SJCRH30 (cell line): Measurements from ENCODE around the gene NXF1. TPM values are rescaled to one million over a fixed set of nuclear protein-coding genes. Genes with fewer than 3 reads are reported as not detected.
A peak's percentile ranks its signal among the peaks of the same experiment; 100 is the strongest.

ENCODE experiments used
- DNase-seq, 2 experiments: peaks; one replicate each; pipeline ENCODE4 v3.0.0-alpha.2; 2015 to 2020
- H3K27ac ChIP-seq: fragments of 250-450 bp; sonication (Bioruptor Pico); 2 replicates; pipeline ENCODE4 v1.5.1; 2020; ENCODE audit warnings: mild to moderate bottlenecking, moderate library complexity
- H3K27me3 ChIP-seq: fragments of 250-450 bp; sonication (Bioruptor Pico); 2 replicates; pipeline ENCODE4 v1.5.1; 2020; ENCODE audit warnings: mild to moderate bottlenecking, moderate library complexity
- H3K36me3 ChIP-seq: fragments of 250-450 bp; sonication (Bioruptor Pico); 2 replicates; pipeline ENCODE4 v1.5.1; 2020; ENCODE audit warnings: mild to moderate bottlenecking, moderate library complexity
- H3K4me1 ChIP-seq: fragments of 250-450 bp; sonication (Bioruptor Pico); 2 replicates; pipeline ENCODE4 v1.5.1; 2020; ENCODE audit warnings: mild to moderate bottlenecking, moderate library complexity
- H3K4me3 ChIP-seq: fragments of 250-450 bp; sonication (Bioruptor Pico); 2 replicates; pipeline ENCODE4 v1.5.1; 2020; ENCODE audit warnings: mild to moderate bottlenecking, moderate library complexity
- H3K9me3 ChIP-seq: fragments of 250-450 bp; sonication (Bioruptor Pico); replicated peaks from 2 replicates; pipeline ENCODE4 v1.5.1; 2020; ENCODE audit warnings: mild to moderate bottlenecking, moderate library complexity
- total RNA-seq: library from RNA; depleted of rRNA; stranded (reverse); fragments of >200 nt; shearing (Covaris generic); gene quantifications from 2 replicates; pipeline ENCODE4 v1.2.3, GENCODE V29; 2014

NXF1 gene
- total RNA-seq, 1 experiment from 2014 or later = 56.4 TPM

DNA sequence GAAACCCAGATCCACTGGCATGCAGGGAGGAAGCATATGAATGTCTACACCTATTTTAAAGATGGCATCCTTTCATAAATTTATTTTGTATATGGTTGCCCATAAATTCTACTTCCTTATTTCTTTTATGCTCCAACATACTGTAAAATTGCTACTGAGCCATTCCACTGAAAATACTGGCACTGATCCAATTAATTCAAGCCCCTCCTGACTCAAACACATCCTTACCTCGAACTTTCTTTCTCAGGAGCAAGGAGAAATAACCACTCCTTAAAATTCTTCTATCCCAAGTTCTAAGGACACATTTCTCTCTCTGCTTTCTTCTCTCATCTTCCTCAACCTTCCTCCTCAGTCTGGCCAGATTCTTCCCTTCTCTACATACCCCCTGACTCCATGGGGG, 5.5 kb upstream of the NXF1 start:
- Histone ChIP-seq H3K27me3 (no peaks in the 10 kb centered on the region), H3K4me1 (no peaks in the 10 kb centered on the region), H3K9me3 (no peaks in the 10 kb centered on the region), H3K27ac (no peak overlapping the region), H3K36me3 (no peaks in the 10 kb centered on the region; the same call in 1 of the 2 replicates), H3K4me3 (no peak overlapping the region)
- DNase-seq = no peak

DNA sequence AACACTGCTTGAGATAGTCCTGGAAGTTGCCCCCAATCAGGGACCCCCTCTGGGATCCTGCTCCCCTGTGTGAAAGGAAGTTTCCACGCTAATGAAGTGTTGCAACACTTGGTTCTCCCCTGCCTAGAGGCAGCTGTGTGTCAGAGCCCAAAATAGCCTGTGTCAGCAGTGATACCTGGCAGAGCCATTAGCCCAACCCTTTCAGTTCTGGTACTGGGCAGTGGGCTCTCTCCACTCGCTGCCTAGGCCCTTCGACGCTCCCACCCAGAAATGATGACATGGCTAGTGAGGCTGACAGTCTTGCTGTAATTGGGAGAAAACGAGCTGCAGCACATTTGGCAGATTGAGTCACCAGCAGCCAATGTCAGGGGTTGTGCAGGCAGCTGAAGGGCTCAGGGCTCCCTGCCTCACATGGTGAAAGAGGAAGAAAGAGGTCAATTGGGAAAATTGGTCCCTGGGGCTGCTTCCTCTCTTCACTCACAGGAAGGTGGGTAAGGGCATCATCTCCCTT, 1.4 kb upstream of the NXF1 start:
- Histone ChIP-seq H3K36me3 (peaks cover 16% of the 10 kb centered on the region), H3K4me1 (peaks cover 6% of the 10 kb centered on the region; the same call in 1 of the 2 replicates), H3K27ac (no peak overlapping the region), H3K4me3 (no peak overlapping the region), H3K27me3 (no peaks in the 10 kb centered on the region), H3K9me3 (no peaks in the 10 kb centered on the region)
- no peak for DNase-seq

DNA sequence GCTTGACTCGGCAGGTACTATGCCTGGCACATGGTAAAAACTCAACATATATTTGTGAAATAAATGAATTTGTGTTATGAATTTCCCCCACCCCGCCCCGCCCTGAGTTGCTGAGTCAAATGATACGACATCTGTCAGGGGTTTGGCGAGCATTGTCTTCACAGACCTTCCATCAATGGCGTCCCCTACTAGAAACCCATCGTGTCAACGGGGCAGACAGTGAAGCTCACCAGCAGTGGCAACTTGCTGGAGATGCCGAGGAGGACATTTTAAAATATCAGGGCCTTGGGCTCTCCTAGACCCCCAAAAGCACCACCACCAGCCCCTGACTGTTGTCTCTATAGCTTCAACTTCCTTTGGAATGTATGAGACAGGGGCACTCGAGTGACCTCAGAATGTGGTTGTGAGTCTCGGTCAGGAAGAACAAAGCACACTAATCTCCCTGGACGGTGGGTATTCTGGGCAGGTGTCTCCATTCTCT, 761 bp upstream of the NXF1 start:
- Histone ChIP-seq H3K4me3 (peak overlapping the region; percentile 74), H3K27ac (no peak overlapping the region), H3K4me1 (peaks cover 6% of the 10 kb centered on the region; the same call in 1 of the 2 replicates), H3K36me3 (peaks cover 22% of the 10 kb centered on the region), H3K9me3 (no peaks in the 10 kb centered on the region), H3K27me3 (no peaks in the 10 kb centered on the region)
- no peak for DNase-seq

DNA sequence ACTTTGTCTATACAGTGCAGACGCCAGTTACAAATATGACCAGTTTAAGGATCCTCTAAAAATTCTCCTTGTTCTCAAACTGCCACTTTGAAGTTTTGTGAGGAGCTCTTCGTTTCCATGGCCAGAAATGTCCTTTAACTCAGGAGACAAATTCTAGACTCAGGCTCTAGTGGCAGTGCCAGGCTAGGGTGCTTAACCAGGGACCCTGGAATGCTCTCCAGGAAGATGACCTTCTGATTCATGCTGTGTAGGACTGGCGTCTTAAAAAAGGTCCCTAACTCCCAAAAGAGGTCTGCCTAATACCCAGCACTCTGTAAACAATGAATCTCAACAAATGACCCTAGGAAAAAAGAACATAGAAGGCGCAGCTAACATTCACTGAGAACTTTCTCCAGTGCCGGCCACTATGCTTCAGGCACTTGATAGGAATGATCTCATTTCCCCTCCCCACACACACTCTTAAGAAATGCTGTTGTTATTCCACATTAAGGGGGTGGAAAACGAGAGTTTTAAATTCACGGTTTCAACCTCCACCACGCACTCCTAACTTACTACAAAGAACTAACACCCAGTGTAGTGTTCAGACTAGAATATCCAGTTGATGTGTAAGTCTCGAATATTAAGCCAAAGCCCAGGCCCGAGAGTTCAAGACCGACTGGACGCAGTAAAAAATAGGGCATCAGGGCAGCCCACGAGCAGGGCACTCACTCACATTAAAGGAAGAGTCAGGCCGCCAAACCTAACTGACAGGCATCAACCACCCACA, 747 bp downstream of the NXF1 start:
- DNase-seq = peak in 1 of 2 experiments; percentile 33
- H3K27me3 ChIP-seq = no peaks in the 10 kb centered on the region
- no peaks in the 10 kb centered on the region for H3K9me3 ChIP-seq
- H3K4me3 ChIP-seq = peak overlapping the region; percentile 74
- peak overlapping the region; percentile 4; the same call in 1 of the 2 replicates for H3K27ac ChIP-seq
- peaks cover 6% of the 10 kb centered on the region; the same call in 1 of the 2 replicates for H3K4me1 ChIP-seq
- H3K36me3 ChIP-seq = peaks cover 33% of the 10 kb centered on the region

DNA sequence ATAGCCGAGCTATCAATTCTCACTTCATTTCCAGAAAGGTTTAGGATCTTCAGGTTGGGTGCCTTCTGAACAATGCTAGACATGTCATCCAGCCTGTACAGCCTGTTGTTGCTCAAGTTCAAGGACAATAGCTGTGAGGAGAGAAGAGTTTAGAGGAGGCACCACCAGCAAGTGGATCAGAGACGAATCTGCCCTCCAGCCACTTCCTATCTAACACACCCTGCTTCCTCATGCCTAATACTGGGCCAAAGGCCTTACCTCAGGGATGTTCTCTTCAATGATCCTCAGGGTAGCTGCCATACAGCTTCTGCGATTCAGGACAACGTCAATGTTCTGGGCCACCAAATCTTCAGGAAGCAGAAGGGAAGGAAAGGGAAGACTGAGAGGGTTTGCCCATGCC, 4.2 kb downstream of the NXF1 start:
- DNase-seq = no peak
- Histone ChIP-seq H3K27ac (no peak overlapping the region), H3K4me1 (peaks cover 6% of the 10 kb centered on the region; the same call in 1 of the 2 replicates), H3K9me3 (no peaks in the 10 kb centered on the region), H3K36me3 (peaks cover 57% of the 10 kb centered on the region), H3K4me3 (no peak overlapping the region), H3K27me3 (no peaks in the 10 kb centered on the region)

DNA sequence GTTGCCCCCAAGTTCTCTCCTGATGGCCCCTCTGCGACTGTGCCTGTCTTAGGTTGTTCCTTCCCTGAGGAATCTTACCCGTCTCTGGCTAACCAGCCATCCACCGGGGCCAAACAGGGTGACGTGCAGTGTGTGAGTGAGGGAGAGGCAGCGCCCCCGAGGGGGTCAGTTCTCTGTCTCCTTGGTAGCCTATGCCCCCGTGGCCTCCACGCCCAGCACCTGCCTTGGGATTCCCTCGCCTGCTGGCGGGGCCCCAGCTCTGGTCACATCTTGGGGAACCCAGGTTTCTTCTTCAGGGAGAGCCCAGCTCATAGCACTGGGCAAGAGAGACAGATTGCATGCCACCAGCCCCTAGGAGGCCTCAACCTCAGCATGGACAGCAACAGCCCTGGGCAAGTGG, 5.8 kb downstream of the NXF1 start:
- no peak for DNase-seq
- Histone ChIP-seq H3K27me3 (no peaks in the 10 kb centered on the region), H3K9me3 (no peaks in the 10 kb centered on the region), H3K27ac (no peak overlapping the region), H3K36me3 (peaks cover 72% of the 10 kb centered on the region), H3K4me1 (peaks cover 6% of the 10 kb centered on the region; the same call in 1 of the 2 replicates), H3K4me3 (no peak overlapping the region)

DNA sequence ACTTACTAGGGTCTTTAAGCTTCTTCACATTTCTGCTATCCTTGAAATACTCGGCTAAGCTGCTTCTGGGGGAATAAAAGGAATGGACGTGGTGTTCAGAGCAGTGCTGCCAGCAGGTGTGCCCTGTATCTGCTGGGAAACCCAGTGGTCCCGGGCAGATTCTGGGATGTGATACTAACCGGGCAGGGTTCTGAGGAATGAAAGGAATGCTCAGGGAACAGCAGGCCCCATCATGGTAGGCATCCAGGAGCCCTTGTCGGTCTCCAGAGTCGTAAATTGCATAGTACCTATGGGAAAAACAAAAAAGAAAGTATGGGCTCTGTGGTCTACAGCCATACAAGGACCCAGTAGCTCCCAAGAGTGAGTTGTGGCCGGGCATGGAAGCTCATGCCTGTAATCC, 9.0 kb downstream of the NXF1 start:
- no peak for DNase-seq
- H3K27ac ChIP-seq = no peak overlapping the region
- no peaks in the 10 kb centered on the region for H3K4me1 ChIP-seq
- no peaks in the 10 kb centered on the region for H3K9me3 ChIP-seq
- H3K27me3 ChIP-seq = no peaks in the 10 kb centered on the region
- H3K36me3 ChIP-seq = peaks cover 67% of the 10 kb centered on the region
- H3K4me3 ChIP-seq = no peak overlapping the region

DNA sequence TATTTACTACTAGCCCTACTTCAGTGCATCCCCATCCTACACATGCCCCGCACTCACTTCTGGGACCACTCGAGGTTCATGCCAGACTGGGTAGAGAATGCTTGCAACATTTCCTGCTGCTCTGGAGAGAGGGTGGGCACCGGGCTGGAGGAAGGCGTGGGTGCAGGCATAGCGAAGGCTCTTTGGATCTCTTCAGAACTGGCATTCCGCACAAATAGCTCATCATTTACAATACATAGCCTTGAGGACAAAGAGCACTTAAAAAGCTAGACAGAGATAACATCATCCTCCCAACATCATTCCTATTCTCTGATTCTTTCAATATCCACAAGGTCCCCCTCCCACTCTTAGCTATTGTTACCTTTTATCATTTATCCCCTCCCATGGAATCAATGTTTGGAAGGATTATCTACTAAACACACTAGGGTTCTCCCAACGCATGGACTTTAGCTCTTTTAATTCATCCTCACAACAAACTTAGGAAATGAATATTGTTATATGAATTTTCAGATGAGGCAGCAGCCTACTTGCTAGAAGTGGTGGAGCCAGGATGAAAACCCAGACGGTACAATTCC, 11.0 kb downstream of the NXF1 start:
- Histone ChIP-seq H3K36me3 (peaks cover 55% of the 10 kb centered on the region), H3K27ac (no peak overlapping the region), H3K4me3 (no peak overlapping the region), H3K9me3 (no peaks in the 10 kb centered on the region), H3K27me3 (no peaks in the 10 kb centered on the region), H3K4me1 (no peaks in the 10 kb centered on the region)
- no peak for DNase-seq

DNA sequence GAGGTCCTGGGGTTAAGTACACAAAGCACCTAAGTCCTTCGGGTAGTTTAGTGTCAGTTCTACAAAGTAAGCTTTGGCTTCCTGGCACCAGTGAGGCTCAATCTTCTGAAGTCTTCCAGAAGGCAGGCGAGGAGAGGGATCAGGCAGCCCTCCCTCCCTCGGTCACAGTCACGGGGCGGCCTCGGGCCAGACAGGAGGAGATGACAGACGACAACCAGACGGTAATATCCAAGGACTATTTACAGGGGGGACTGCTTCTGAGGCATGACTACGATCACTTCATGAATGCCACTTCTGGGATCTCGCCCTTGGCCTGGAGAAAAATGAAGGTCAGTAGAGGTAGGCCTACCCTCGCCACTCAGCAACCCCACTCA, 13.1 kb downstream of the NXF1 start:
- H3K9me3 ChIP-seq = no peaks in the 10 kb centered on the region
- no peaks in the 10 kb centered on the region for H3K27me3 ChIP-seq
- H3K4me3 ChIP-seq = peak overlapping the region; percentile 68
- peak in 1 of 2 experiments; percentile 23 for DNase-seq
- no peak overlapping the region; the same call in 1 of the 2 replicates for H3K27ac ChIP-seq
- H3K4me1 ChIP-seq = no peaks in the 10 kb centered on the region
- H3K36me3 ChIP-seq = peaks cover 39% of the 10 kb centered on the region

DNA sequence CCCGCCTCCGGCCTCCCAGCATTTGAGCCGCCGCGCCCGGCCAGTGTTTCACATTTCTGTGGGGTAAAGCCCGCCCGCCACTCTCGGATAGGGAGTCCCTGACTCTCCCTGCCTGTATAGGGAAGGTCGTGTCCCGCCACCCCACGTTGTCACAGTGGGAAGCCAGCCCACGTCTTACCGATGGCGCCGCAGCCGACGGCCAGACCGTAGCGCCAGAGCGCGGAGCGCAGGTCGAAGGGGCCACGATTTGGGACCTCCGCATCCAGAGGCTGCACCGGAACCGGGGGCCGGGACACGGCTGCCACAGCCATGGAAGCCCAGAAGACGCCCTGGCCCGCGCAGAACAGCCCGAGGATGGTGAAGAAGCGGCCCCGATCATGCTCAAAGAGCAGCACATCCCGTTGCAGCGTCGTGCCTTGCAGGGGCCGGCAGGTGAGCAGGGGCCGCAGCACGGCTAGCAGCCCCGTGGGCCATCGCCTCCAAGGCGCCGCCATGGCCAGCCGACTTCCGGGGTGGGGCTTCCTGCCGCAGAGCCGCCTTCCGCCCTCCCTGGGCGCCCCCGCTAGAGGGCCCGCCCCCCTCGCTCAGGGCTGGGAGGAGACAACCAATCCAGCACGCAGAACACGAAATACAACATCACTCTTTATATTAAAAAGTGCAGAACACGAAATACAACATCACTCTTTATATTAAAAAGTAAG, 13.6 kb downstream of the NXF1 start, which contains the start of gene TMEM223:
TMEM223 (minus strand) TSS at position 506 of the 701 bp plus-strand sequence; CDS start at position 494, 12 bp downstream.
- no peaks in the 10 kb centered on the region for H3K4me1 ChIP-seq
- H3K27me3 ChIP-seq = no peaks in the 10 kb centered on the region
- H3K4me3 ChIP-seq = peak within 1 kb of the TSS; percentile 68
- no peaks in the 10 kb centered on the region for H3K9me3 ChIP-seq
- peak within 1 kb of the TSS; percentile 25; the same call in 1 of the 2 replicates for H3K27ac ChIP-seq
- peaks cover 36% of the 10 kb centered on the region for H3K36me3 ChIP-seq
- peak; percentile 82 to 83 for DNase-seq

DNA sequence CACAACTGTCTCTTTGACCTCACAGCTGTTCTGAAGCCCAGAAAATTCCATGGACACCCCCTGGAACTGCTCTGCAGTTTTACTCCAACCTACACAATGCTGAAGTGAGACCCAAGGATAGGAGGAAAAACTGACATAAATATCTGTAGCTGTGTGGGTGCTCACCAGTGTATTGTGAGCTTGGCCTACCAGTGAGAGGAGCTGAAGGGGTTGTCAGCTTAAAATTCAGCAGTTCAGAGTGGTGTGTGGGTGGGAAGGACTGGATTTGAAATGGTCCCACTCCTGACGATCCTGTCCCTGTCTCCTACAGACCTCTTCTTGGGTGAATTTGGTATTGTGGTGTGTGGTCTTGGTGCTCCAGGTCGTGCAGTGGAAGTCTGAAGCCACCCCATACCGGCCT, 15.7 kb downstream of the NXF1 start:
- no peaks in the 10 kb centered on the region for H3K27me3 ChIP-seq
- peaks cover 20% of the 10 kb centered on the region for H3K36me3 ChIP-seq
- H3K4me1 ChIP-seq = no peaks in the 10 kb centered on the region
- DNase-seq = no peak
- no peak overlapping the region for H3K4me3 ChIP-seq
- no peak overlapping the region for H3K27ac ChIP-seq
- no peaks in the 10 kb centered on the region for H3K9me3 ChIP-seq

DNA sequence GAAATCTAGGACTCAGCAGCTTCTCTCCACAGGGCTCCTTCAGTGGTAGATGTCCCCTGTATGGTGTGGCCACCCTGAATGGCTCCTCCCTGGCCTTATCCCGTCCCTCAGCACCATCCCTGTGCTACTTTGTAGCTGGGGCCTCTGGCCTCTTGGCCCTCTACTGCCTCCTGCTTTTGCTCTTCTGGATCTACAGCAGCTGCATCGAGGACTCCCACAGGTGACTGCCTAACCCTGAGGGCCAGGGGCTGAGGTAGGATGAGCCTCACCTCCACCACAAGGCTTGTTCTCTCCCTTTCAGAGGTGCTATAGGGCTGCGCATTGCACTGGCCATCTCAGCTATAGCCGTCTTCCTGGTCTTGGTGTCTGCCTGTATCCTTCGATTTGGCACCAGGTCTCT, 16.2 kb downstream of the NXF1 start:
- no peak overlapping the region for H3K27ac ChIP-seq
- H3K27me3 ChIP-seq = no peaks in the 10 kb centered on the region
- no peaks in the 10 kb centered on the region for H3K9me3 ChIP-seq
- no peak overlapping the region for H3K4me3 ChIP-seq
- DNase-seq = no peak
- no peaks in the 10 kb centered on the region for H3K4me1 ChIP-seq
- peaks cover 15% of the 10 kb centered on the region for H3K36me3 ChIP-seq

DNA sequence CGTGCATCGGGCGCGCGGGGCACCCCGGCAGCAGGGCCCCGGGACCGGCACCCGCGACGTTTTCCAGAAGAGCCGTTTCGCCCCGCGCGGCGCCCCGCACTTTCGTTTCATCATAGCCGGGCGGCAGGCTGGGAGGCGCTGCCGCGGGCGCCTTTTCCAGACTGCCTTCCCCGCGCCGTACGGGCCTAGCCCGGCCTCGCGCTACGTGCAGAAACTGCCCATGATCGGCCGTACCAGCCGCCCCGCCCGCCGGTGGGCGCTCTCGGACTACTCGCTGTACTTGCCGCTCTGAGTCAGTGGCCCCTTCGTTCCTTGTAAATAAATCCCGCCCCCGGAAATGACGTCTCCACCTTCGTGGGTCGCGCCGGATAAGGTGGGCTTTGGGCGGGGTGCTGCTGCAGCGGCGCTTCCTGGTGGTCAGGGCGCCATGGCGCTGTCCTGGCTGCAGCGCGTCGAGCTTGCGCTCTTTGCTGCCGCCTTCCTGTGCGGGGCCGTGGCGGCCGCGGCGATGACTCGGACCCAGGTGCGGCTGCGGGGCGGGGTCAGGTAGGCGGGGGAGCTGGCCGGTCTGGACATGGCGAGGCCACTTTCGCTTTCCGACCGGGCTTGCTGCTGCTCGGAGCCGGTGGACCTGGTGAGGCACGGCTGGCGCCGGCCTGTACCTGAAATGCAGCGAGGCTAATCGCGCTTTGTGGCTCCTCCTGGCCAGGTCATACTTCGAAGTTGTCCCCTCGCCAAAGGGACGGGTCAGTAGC, 18.1 kb downstream of the NXF1 start, which contains the start of gene TMEM179B:
TMEM179B (plus strand) TSS at position 398 of the 755 bp plus-strand sequence; CDS start at position 428, 30 bp downstream.
- peak within 1 kb of the TSS; percentile 63 for H3K27ac ChIP-seq
- no peaks in the 10 kb centered on the region for H3K9me3 ChIP-seq
- H3K27me3 ChIP-seq = no peaks in the 10 kb centered on the region
- H3K36me3 ChIP-seq = peaks cover 4% of the 10 kb centered on the region; the same call in 1 of the 2 replicates
- no peaks in the 10 kb centered on the region for H3K4me1 ChIP-seq
- H3K4me3 ChIP-seq = peak within 1 kb of the TSS; percentile 89
- peak; percentile 97 to 98 for DNase-seq
